K562 treated with DMSO at 1 percent for 48 hours (cell line): ENCODE results near the gene KCNJ10. TPM values are rescaled to one million over a fixed set of nuclear protein-coding genes. Genes with fewer than 3 reads are reported as not detected.

Experiments
- total RNA-seq: library from RNA; unstranded; fragments of 300-600 nt; gene quantifications from 2 replicates; pipeline ENCODE4 v1.2.3, GENCODE V29; 2022; ENCODE audit warnings: low replicate concordance; ENCODE audit errors: extremely low read depth

Gene KCNJ10
- not detected in 2 replicates for total RNA-seq

DNA sequence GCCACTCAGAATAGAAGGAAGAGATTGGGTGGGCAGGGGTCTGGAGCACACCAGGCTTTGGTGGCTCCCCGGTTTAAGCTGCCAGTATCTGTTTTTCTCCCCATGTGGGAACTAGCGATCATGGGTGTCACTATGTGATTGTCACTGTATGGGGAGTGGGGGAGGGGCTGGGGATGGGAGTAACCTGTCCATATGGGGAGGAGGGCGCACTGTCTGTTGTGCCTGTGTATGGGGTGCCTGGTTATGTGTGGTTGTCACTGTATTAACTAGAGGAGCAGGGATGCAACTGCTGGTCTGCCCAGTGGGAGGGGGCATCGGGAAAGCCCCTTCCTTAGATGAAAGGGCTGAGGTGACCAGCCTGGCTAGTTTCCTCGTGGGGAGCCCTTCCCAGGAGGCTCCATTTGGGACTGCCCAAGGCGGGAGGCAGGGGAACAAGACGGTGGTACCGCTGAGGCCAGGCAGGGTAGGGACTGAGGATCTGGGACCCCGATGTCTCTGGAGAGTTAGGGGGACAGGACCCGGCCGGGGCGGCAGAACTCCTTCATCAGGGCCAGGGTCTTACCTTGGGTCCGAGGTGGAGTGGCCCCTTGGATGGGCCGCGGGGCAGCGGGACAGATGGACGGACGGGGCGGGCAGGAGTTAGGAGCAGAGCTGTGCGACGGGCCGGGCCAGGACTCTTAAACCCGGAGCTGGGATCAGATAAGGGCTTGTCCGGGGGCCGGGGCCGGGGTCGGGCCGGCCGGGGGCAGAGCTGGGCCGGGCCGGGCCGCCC lies at the start of gene KCNJ10:
TSS of gene KCNJ10 (minus strand) at position 701 of the 772 bp plus-strand sequence. CDS start 27,628 bp downstream, outside the sequence.

GRCh38 chr1:160115545-160116282 lies 45.8 kb upstream of the KCNJ10 start, which contains the start of gene ATP1A2:
ATP1A2 (plus strand) TSS chr1:160115759; CDS start chr1:160115862, 103 bp downstream.

DNA sequence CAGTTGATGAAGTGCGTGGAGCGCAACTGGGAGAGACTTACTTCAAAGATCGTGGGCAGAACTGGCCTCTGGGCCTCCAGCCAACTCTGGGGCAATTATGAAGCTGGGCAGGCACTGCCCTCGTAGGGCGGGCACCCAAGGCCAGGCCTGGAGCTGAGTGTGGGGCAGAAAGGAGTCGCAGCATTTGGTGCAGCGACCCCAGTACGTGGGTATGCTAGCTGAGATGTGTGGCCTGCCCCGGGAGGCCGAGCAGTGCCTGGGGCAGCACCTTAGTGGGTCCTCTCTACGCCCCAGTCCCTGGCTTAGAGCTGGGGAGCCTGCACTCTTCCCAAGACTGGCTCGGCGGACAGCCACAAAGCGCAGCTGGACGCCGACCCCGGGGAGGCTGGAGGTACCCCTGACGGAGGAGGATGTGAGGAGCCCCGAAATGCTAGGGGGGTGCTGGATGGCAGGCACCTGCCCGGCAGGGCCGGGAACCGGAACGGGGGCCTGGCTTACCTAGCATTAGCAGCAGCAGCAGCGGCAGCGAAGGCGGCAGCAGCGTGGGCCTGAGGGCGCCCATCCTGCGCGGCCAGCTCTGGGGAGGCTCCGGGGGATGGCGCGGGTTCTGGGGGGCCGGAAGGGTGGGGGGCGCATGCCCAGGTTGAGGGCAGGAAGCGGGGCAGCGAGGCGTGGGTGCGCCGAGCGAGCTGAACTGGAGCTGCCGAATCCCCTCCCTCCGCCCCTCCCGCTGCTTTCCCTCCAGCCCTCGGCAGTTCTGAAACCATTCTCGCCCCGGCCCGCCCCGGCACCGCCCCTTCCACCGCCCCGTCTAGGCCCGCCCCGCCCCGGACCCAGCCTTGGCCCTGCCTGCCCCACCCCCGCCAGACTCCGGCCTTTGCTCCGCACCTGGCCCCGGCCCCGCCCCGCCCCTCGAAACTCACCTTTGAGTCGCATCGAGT lies 28.2 kb upstream of the KCNJ10 start, which contains the start of gene IGSF8:
TSS of gene IGSF8 (minus strand) at position 709 of the 941 bp plus-strand sequence. CDS start at position 562, 147 bp downstream.

DNA sequence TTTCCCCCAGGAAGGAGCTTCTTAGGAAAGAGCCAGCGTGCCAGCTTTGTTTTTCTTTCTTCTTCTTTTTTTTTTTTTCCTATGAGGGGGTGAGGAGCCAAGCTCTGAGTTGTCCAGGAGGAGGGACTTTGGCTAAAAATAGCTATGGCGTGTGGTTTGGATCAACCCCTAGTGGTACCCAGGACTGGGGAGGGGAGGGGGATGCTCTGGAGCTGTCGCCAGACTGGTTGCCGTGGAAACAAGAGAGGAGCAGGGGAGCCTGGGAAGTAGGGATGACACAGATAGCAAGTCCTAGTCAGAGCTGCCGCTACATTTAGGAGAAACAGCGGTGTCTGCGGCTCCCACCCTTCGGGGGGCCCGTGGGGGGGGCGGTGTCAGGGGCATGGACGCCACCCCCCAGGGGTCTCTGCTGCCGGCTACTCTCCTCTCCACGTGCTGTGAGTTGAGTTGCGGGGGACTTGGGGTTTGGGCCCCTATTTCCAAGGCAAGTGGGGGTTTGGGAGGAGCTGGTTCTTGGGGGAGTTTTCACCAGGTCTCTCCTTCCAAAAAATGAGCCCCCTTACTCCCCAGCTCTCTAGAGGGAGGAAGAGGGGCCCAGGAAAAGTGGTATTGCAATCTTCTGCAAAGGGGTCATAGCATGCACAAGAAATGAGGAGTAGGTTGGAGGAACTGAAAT lies 11.4 kb upstream of the KCNJ10 start, which contains the start of gene KCNJ9:
TSS of gene KCNJ9 (plus strand) at position 278 of the 676 bp plus-strand sequence. CDS start 2,493 bp downstream, outside the sequence.

DNA sequence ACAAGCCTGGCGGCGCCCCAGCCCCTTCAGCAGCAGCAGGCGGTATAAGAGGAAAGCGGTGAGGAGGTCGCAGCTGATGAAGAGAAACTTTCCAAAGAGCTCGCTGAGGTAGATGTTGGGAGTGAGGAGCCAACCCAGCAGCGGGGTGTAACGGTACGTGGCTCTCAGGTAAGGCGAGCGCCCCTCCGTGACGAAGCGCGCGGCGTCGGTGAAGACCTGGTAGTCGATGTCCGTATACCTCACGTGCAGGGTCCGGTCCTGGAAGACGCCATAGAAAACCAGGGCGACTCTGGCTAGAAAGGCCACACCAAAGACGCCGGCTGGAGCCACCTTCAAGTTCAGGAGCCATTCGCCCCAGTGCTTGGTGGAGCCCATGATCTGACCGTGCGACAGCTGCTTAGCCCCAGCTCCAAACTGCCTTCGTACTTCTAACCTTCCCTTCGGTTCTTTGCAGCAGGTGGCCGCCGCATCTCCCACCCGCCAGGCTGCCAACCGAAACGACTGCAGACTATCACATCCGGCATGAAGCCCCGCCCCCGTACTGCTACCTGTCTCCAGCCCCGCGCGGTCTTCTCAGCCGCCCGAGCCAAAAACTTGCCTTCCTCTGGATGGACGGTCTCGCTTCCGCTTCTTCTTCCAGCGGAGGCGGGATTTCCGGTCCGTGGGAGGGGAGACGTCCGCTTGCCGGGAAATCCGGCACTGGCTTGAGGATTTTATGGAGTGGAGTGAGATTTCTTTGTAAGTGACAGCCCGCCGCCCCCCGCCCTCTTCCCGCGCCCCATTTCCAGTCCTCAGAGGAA lies 38.4 kb downstream of the KCNJ10 start, which contains the start of gene PIGM:
TSS of gene PIGM (minus strand) at position 626 of the 800 bp plus-strand sequence. CDS start at position 375, 251 bp downstream.

DNA sequence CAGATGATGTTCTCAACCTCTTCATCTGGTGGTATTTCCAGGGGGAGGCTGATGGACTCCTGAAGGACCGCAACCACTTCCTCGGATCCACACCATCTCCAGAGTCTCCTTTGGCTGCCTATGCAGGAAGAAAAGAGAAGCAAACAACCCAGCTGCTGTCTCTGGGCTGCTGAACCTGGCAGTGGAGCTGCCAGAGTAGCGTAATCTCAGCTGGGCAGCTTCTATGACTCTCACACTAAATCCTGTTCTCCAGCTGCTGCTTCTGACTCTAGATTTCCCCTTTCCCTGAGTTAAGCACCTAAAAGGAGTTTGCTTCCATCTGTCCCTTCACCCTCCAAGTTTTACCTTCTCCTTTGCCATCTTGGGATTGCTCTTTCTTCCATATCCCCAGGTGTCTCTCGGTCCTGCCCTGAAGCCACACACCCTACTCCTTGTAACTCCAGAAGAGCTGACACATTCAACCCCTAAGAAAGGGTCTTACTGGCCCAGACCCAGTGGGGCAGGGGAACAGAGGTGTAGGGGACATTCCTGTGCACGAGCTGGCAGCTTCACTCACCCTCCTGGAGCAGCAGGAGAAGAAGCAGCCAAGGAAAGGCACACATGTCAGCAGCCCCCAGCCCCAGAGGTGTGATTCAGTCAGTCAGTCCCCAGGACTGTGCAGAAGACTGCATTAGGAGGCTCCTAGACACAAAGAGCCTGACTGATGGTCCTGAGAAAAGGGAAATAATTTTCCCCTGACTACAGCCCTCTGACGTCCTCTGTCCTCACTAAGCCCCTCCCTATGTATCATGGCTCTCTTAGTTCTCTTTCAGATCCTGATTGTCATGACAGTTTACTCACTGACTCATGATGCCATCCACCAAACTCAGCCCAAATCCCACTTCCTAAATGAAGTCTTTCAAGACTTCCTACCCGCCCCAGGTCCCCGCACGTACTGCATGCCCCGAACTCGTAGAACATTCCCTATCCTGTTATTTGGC lies 116.1 kb downstream of the KCNJ10 start, which contains the start of gene SLAMF9:
TSS of gene SLAMF9 (minus strand) at position 702 of the 980 bp plus-strand sequence. CDS start at position 602, 100 bp downstream.

Other genes with a start within 250 kb of the KCNJ10 start
- not detected in 2 replicates for gene SLAMF8, start 243.3 kb downstream of the KCNJ10 start, total RNA-seq
- gene VSIG8, start 207.5 kb downstream of the KCNJ10 start, total RNA-seq, result not detected in 2 replicates
- not detected in 2 replicates for gene CFAP45, start 170.0 kb downstream of the KCNJ10 start, total RNA-seq
- 770 TPM in 1 of 2 replicates, not detected in the other for gene TAGLN2, start 144.7 kb downstream of the KCNJ10 start, total RNA-seq
- not detected in 2 replicates for gene IGSF9, start 124.5 kb downstream of the KCNJ10 start, total RNA-seq
- gene SLAMF9, start 115.9 kb downstream of the KCNJ10 start, total RNA-seq, result not detected in 2 replicates
- not detected in 2 replicates for gene PIGM, start 38.2 kb downstream of the KCNJ10 start, total RNA-seq
- not detected in 2 replicates for gene KCNJ9, start 11.4 kb upstream of the KCNJ10 start, total RNA-seq
- gene IGSF8, start 28.5 kb upstream of the KCNJ10 start, total RNA-seq, result not detected in 2 replicates
- gene ATP1A2, start 45.6 kb upstream of the KCNJ10 start, total RNA-seq, result not detected in 2 replicates
- gene ATP1A4, start 81.4 kb upstream of the KCNJ10 start, total RNA-seq, result not detected in 2 replicates
- not detected in 2 replicates for gene CASQ1, start 120.4 kb upstream of the KCNJ10 start, total RNA-seq
- not detected in 2 replicates for gene PEA15, start 135.2 kb upstream of the KCNJ10 start, total RNA-seq
- not detected in 2 replicates for gene DCAF8, start 192.4 kb upstream of the KCNJ10 start, total RNA-seq
- not detected in 2 replicates for gene PEX19, start 215.0 kb upstream of the KCNJ10 start, total RNA-seq